SK-N-SH treated with all-trans-retinoic acid at 6 μM for 48 hours (cell line): ENCODE measurements around the gene IFT81.
A peak's percentile ranks its signal among the peaks of the same experiment; 100 is the strongest.
"Not testable (repeated sequence)": the region's sequence is repeated elsewhere in the genome, so short reads cannot be mapped to it uniquely, and the experiment has no call there.

Source experiments
- ATAC-seq: fragments of 200-7000 bp; cut with Tn5 transposase; 3 replicates; pipeline ENCODE4 v1.9.1; 2020; ENCODE audit warnings: mild to moderate bottlenecking, moderate library complexity
- ARNTL ChIP-seq: fragments of 450-650 bp; formaldehyde crosslinking; IDR thresholded peaks from 2 replicates; pipeline ENCODE4 v1.5.0; 2020; ENCODE audit warnings: low read depth, mild to moderate bottlenecking, moderate library complexity, borderline replicate concordance
- BACH2 ChIP-seq: fragments of 250-450 bp; sonication (Bioruptor Pico); IDR thresholded peaks from 2 replicates; pipeline ENCODE4 v1.9.0; 2021; ENCODE audit warnings: mild to moderate bottlenecking, borderline replicate concordance
- CSDC2 ChIP-seq: fragments of 250-450 bp; sonication (Bioruptor Pico); IDR thresholded peaks from 2 replicates; pipeline ENCODE4 v1.5.0; 2020; ENCODE audit warnings: mild to moderate bottlenecking, moderate library complexity
- ESRRG ChIP-seq: fragments of 250-450 bp; sonication (Bioruptor Pico); IDR thresholded peaks from 2 replicates; pipeline ENCODE4 v1.6.1; 2021; ENCODE audit warnings: mild to moderate bottlenecking
- GLIS3 ChIP-seq: fragments of 250-450 bp; sonication (Bioruptor Pico); IDR thresholded peaks from 2 replicates; pipeline ENCODE4 v1.5.0; 2020; ENCODE audit warnings: mild to moderate bottlenecking, moderate library complexity
- ISL1 ChIP-seq: fragments of 250-450 bp; sonication (Bioruptor Pico); IDR thresholded peaks from 2 replicates; pipeline ENCODE4 v2.1.2; 2022; ENCODE audit warnings: mild to moderate bottlenecking, moderate library complexity
- OSR1 ChIP-seq: fragments of 250-450 bp; sonication (Bioruptor Pico); IDR thresholded peaks from 2 replicates; pipeline ENCODE4 v1.8.0; 2022; ENCODE audit warnings: moderate library complexity, mild to moderate bottlenecking, inconsistent platforms
- PPARA ChIP-seq: fragments of 250-450 bp; sonication (Bioruptor Pico); IDR thresholded peaks from 2 replicates; pipeline ENCODE4 v1.5.0; 2020; ENCODE audit warnings: mild to moderate bottlenecking, borderline replicate concordance
- SNAI2 ChIP-seq: fragments of 250-450 bp; sonication (Bioruptor Pico); IDR thresholded peaks from 2 replicates; pipeline ENCODE4 v1.5.0; 2020; ENCODE audit warnings: mild to moderate bottlenecking, moderate library complexity
- TCF4 ChIP-seq: fragments of 250-450 bp; sonication (Bioruptor Pico); IDR thresholded peaks from 2 replicates; pipeline ENCODE4 v1.8.0; 2021; ENCODE audit warnings: mild to moderate bottlenecking, moderate library complexity, borderline replicate concordance
- ZC3H10 ChIP-seq: fragments of 250-450 bp; sonication (Bioruptor Pico); IDR thresholded peaks from 2 replicates; pipeline ENCODE4 v1.5.1; 2021; ENCODE audit warnings: mild to moderate bottlenecking, moderate library complexity
- ZFP3 ChIP-seq: fragments of 250-450 bp; sonication (Bioruptor Pico); IDR thresholded peaks from 2 replicates; pipeline ENCODE4 v1.5.0; 2020; ENCODE audit warnings: mild to moderate bottlenecking, moderate library complexity
- ZFP30 ChIP-seq: fragments of 450-650 bp; formaldehyde crosslinking; IDR thresholded peaks from 2 replicates; pipeline ENCODE4 v1.5.0; 2022; ENCODE audit warnings: mild to moderate bottlenecking, moderate library complexity
- ZNF565 ChIP-seq: fragments of 450-650 bp; formaldehyde crosslinking; conservative IDR thresholded peaks from 2 replicates; pipeline ENCODE4 v1.5.0; 2020; ENCODE audit warnings: low read depth, mild to moderate bottlenecking, moderate library complexity
- ZNF70 ChIP-seq: fragments of 450-650 bp; formaldehyde crosslinking; IDR thresholded peaks from 2 replicates; pipeline ENCODE4 v1.5.0; 2020; ENCODE audit warnings: mild to moderate bottlenecking, moderate library complexity
- ZNF8 ChIP-seq: fragments of 450-650 bp; formaldehyde crosslinking; IDR thresholded peaks from 2 replicates; pipeline ENCODE4 v1.5.0; 2020; ENCODE audit warnings: mild to moderate bottlenecking, moderate library complexity
- TF ChIP-seq, protein P1 (sequence below): fragments of 250-450 bp; sonication (Bioruptor Pico); IDR thresholded peaks from 2 replicates; pipeline ENCODE4 v1.5.1; 2020; ENCODE audit warnings: low read depth, mild to moderate bottlenecking, moderate library complexity
- TF ChIP-seq, protein P2 (sequence below): fragments of 250-450 bp; sonication (Bioruptor Pico); IDR thresholded peaks from 2 replicates; pipeline ENCODE4 v1.5.0; 2020; ENCODE audit warnings: mild to moderate bottlenecking, moderate library complexity
- TF ChIP-seq, protein P3 (sequence below): fragments of 250-450 bp; sonication (Bioruptor Pico); IDR thresholded peaks from 2 replicates; pipeline ENCODE4 v1.8.0; 2021; ENCODE audit warnings: low read depth, mild to moderate bottlenecking, moderate library complexity, borderline replicate concordance
- TF ChIP-seq, protein P4 (sequence below): fragments of 250-450 bp; sonication (Bioruptor Pico); IDR thresholded peaks from 2 replicates; pipeline ENCODE4 v1.8.0; 2020; ENCODE audit warnings: mild to moderate bottlenecking, moderate library complexity, borderline replicate concordance

The IFT81 gene

DNA sequence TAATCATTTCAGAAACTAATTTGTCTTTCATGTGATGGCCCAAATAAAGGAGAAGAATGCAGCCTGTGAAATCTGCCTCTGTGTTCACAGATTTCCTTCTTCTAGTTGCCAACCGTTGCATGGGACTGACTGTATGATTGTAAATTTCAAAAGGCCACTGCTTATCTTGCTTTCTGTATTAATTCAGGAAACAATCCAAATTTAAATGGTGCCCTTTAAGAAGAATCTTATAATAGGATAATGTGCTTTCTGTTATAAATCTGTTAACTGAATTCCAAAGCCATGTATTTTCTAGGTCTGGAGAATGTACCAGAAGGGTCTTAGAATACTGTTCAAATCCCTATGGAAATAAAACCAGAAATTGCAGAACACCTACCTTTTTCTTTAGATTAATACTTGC is 98.3 kb downstream of the IFT81 start:
- no peak for ATAC-seq
- no peak for TF ChIP-seq ZNF565
- TF ChIP-seq ISL1: peak; percentile 93

DNA sequence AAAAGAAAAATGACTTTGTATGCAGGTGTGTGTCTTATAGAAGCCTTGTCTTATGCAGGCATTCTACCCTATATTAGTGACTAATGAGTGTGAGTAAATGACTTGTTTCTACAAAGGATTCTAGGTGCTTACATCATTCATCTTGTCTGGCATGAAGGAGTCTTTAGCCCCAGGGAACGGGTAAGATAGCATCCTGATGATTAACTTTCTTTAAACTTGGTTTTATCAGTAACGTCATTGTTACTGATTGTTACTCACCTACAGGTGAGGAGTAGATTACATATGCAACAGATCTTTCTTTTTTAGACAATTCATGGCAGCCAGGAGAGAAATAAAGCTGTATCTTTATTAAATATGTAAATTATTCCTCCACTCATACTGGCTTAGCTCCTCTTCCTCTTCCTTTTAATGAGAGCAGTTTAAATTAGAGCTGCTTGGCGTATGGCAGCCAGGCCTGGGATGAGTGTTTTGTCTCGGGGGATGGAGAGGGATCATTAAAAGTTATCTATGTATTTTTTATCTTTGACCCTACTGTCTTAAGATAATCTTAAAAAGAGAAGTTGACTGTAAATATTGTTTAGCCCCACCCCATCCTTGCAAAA is 99.7 kb downstream of the IFT81 start:
- peak; percentile 37 for ATAC-seq
- TF ChIP-seq OSR1 (CRISPR knock-in tag) (no peak), GLIS3 (CRISPR knock-in tag) (no peak), ZNF70 (no peak), ESRRG (CRISPR knock-in tag) (no peak), ISL1 (no peak), SNAI2 (CRISPR knock-in tag) (no peak), ZFP3 (CRISPR knock-in tag) (no peak)
- TF ChIP-seq, protein P1, sequence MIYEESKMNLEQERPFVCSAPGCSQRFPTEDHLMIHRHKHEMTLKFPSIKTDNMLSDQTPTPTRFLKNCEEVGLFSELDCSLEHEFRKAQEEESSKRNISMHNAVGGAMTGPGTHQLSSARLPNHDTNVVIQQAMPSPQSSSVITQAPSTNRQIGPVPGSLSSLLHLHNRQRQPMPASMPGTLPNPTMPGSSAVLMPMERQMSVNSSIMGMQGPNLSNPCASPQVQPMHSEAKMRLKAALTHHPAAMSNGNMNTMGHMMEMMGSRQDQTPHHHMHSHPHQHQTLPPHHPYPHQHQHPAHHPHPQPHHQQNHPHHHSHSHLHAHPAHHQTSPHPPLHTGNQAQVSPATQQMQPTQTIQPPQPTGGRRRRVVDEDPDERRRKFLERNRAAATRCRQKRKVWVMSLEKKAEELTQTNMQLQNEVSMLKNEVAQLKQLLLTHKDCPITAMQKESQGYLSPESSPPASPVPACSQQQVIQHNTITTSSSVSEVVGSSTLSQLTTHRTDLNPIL (CRISPR knock-in tag): no peak
- TF ChIP-seq, protein P2, sequence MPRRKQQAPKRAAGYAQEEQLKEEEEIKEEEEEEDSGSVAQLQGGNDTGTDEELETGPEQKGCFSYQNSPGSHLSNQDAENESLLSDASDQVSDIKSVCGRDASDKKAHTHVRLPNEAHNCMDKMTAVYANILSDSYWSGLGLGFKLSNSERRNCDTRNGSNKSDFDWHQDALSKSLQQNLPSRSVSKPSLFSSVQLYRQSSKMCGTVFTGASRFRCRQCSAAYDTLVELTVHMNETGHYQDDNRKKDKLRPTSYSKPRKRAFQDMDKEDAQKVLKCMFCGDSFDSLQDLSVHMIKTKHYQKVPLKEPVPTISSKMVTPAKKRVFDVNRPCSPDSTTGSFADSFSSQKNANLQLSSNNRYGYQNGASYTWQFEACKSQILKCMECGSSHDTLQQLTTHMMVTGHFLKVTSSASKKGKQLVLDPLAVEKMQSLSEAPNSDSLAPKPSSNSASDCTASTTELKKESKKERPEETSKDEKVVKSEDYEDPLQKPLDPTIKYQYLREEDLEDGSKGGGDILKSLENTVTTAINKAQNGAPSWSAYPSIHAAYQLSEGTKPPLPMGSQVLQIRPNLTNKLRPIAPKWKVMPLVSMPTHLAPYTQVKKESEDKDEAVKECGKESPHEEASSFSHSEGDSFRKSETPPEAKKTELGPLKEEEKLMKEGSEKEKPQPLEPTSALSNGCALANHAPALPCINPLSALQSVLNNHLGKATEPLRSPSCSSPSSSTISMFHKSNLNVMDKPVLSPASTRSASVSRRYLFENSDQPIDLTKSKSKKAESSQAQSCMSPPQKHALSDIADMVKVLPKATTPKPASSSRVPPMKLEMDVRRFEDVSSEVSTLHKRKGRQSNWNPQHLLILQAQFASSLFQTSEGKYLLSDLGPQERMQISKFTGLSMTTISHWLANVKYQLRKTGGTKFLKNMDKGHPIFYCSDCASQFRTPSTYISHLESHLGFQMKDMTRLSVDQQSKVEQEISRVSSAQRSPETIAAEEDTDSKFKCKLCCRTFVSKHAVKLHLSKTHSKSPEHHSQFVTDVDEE (CRISPR knock-in tag): no peak
- TF ChIP-seq, protein P3, sequence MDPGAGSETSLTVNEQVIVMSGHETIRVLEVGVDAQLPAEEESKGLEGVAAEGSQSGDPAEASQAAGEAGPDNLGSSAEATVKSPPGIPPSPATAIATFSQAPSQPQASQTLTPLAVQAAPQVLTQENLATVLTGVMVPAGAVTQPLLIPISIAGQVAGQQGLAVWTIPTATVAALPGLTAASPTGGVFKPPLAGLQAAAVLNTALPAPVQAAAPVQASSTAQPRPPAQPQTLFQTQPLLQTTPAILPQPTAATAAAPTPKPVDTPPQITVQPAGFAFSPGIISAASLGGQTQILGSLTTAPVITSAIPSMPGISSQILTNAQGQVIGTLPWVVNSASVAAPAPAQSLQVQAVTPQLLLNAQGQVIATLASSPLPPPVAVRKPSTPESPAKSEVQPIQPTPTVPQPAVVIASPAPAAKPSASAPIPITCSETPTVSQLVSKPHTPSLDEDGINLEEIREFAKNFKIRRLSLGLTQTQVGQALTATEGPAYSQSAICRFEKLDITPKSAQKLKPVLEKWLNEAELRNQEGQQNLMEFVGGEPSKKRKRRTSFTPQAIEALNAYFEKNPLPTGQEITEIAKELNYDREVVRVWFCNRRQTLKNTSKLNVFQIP: no peak

DNA sequence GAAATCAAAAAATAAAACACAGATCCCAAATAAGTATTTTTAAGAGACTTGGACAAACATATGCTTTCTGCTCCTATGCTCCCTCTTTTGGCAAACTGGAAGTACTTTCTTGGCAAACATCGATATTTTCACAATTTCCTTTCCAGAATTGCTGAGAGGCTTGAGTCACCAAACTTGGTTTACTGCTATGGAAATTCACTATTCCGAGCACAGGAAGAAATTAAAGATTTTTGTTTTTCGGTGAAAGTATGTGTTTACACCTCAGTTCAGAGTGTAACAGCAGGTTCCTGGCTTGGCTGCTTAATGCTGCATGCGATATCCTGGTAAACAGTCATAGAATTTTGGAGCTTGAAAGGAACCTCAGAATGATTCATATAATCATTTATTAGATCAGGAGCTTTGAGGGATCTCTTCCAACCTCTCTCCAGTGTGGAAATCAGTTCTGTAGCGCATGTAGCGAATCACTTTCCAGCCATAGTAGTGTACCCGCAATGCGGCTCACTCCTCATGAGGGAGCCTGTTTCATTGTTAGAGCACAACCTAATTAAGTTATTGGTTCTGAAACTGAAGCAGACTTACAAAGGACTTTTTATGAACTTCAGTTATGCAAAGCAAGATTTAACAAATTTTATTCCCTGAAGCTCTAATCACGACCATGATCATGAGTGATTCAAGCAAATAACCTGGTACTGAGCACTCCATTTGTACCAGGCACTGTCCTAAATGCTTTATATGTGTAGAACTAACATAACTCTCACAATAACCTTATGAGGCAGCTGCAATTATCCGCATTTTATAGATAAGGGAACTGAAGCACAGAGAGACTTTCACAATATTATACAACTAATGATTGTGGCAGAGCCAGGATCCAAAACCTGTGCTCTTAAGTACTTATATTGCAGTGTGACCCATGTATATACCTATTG is 100.5 kb downstream of the IFT81 start:
- ATAC-seq: peak; percentile 86
- TF ChIP-seq PPARA (CRISPR knock-in tag) (no peak), ISL1 (peak; percentile 56)

DNA sequence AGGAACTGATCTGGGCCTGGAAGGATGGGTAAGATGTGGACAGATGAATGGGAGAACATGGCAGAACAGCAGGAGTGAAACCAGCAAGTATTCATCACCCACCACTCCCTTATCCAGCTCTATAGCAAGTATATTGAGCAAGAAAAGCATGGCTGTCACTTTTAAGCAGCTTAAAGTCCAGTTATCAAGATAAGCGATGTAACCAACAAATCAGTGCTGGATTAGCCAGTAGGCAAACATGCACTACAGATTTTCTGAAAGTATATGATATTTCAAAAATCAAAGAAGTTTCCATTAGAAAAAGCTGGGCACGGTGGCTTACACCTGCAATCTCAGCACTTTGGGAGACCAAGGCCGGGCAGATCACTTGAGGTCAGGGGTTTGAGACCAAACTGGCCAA is 103.0 kb downstream of the IFT81 start:
- TF ChIP-seq ZNF8: no peak
- no peak for TF ChIP-seq TCF4
- TF ChIP-seq, protein P4, sequence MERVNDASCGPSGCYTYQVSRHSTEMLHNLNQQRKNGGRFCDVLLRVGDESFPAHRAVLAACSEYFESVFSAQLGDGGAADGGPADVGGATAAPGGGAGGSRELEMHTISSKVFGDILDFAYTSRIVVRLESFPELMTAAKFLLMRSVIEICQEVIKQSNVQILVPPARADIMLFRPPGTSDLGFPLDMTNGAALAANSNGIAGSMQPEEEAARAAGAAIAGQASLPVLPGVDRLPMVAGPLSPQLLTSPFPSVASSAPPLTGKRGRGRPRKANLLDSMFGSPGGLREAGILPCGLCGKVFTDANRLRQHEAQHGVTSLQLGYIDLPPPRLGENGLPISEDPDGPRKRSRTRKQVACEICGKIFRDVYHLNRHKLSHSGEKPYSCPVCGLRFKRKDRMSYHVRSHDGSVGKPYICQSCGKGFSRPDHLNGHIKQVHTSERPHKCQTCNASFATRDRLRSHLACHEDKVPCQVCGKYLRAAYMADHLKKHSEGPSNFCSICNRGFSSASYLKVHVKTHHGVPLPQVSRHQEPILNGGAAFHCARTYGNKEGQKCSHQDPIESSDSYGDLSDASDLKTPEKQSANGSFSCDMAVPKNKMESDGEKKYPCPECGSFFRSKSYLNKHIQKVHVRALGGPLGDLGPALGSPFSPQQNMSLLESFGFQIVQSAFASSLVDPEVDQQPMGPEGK: no peak
- no peak for TF ChIP-seq ZFP30 (CRISPR knock-in tag)
- no peak for TF ChIP-seq ZC3H10 (CRISPR knock-in tag)
- no peak for TF ChIP-seq ZNF70
- TF ChIP-seq BACH2: no peak
- no peak for TF ChIP-seq SNAI2 (CRISPR knock-in tag)
- no peak for TF ChIP-seq ZFP3 (CRISPR knock-in tag)
- no peak for TF ChIP-seq PPARA (CRISPR knock-in tag)
- TF ChIP-seq ARNTL (CRISPR knock-in tag): no peak
- TF ChIP-seq ESRRG (CRISPR knock-in tag): no peak
- TF ChIP-seq, protein P2 (CRISPR knock-in tag): no peak
- TF ChIP-seq GLIS3 (CRISPR knock-in tag): no peak
- no peak for TF ChIP-seq CSDC2 (CRISPR knock-in tag)
- TF ChIP-seq, all 23 proteins: peak for 0
- ATAC-seq: no peak

DNA sequence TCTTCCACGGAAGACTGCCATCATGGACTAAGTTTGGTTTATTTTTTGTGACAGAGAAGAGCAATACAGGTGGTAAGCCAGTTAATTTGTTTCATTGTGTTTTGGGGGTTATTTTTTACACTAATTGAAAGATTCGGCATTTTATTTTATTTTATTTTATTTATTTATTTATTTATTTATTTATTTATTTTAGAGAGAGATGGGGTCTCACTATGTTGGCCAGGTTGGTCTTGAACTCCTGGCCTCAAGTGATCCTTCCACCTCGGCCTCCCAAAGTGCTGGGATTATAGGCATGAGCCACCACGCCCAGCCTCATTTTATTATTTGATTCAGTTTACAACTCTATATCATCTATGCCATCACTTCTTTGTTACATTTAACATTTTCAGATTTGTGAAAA is 104.2 kb downstream of the IFT81 start:
- ATAC-seq: not testable (repeated sequence)
